GM19372 (cell line): ENCODE results near the gene LIN52.

Experiments
- ATAC-seq: cut with Tn5 transposase; IDR thresholded peaks from one replicate; pipeline ENCODE4 v1.9.1; 2021; ENCODE audit warnings: mild to moderate bottlenecking, low read depth, moderate library complexity; ENCODE audit not compliant: unreplicated experiment

The LIN52 gene

GRCh38 chr14:74219277-74220205, 134.8 kb downstream of the LIN52 start:
- ATAC-seq, result no peak

- ATAC-seq, result no peak
Observed at GRCh38 chr14:74220991-74221390, 136.2 kb downstream of the LIN52 start.

GRCh38 chr14:74221741-74222140, 137.0 kb downstream of the LIN52 start:
- ATAC-seq, result no peak

- no peak for ATAC-seq
Observed at GRCh38 chr14:74223016-74223415, 138.3 kb downstream of the LIN52 start.

- no peak for ATAC-seq
Observed at GRCh38 chr14:74231784-74232183, 147.0 kb downstream of the LIN52 start.

GRCh38 chr14:74235017-74235416, 150.3 kb downstream of the LIN52 start:
- ATAC-seq, result no peak

GRCh38 chr14:74237441-74237840, 152.7 kb downstream of the LIN52 start:
- no peak for ATAC-seq

GRCh38 chr14:74238974-74239847, 154.5 kb downstream of the LIN52 start, which contains the start of gene VSX2:
Gene VSX2, plus strand, starts transcription at chr14:74239449. Its CDS starts 113 bp downstream, at chr14:74239562.
- no peak for ATAC-seq

- ATAC-seq, result no peak
Observed at GRCh38 chr14:74239848-74240793, 155.4 kb downstream of the LIN52 start.

- ATAC-seq, result no peak
Observed at GRCh38 chr14:74240794-74241651, 156.3 kb downstream of the LIN52 start.

- no peak for ATAC-seq
Observed at GRCh38 chr14:74241652-74242017, 156.9 kb downstream of the LIN52 start.

- ATAC-seq, result no peak
Observed at GRCh38 chr14:74242021-74242779, 157.4 kb downstream of the LIN52 start.

- no peak for ATAC-seq
Observed at GRCh38 chr14:74242780-74243042, 158.0 kb downstream of the LIN52 start.

GRCh38 chr14:74243051-74243450, 158.3 kb downstream of the LIN52 start:
- ATAC-seq, result no peak

GRCh38 chr14:74244115-74244514, 159.4 kb downstream of the LIN52 start:
- no peak for ATAC-seq

GRCh38 chr14:74245292-74245691, 160.5 kb downstream of the LIN52 start:
- ATAC-seq, result no peak

GRCh38 chr14:74246542-74246941, 161.8 kb downstream of the LIN52 start:
- no peak for ATAC-seq

- no peak for ATAC-seq
Observed at GRCh38 chr14:74248017-74248416, 163.3 kb downstream of the LIN52 start.
